IPS DF 6.9 (cell line): ENCODE results near the gene IQGAP2.

Source experiments
- DNase-seq: peaks from one replicate; pipeline ENCODE4 v3.0.0-alpha.2; 2013; ENCODE audit warnings: low read depth, low spot score
- H3K27ac ChIP-seq: one replicate; pipeline ENCODE4 v1.5.1; 2013; ENCODE audit warnings: low read length, control low read depth
- H3K27me3 ChIP-seq: 2 replicates; pipeline ENCODE4 v1.6.1; 2013; ENCODE audit warnings: mild to moderate bottlenecking, low read length; ENCODE audit not compliant: control insufficient read depth, insufficient read depth
- H3K36me3 ChIP-seq: 2 replicates; pipeline ENCODE4 v1.6.1; 2013; ENCODE audit warnings: low read length; ENCODE audit not compliant: control insufficient read depth, insufficient read depth
- H3K4me1 ChIP-seq: 2 replicates; pipeline ENCODE4 v1.6.1; 2013; ENCODE audit warnings: low read length; ENCODE audit not compliant: control insufficient read depth, insufficient read depth
- H3K4me3 ChIP-seq: 2 replicates; pipeline ENCODE4 v1.5.1; 2013; ENCODE audit warnings: mild to moderate bottlenecking, low read length
- H3K9me3 ChIP-seq: 2 replicates; pipeline ENCODE4 v1.6.1; 2013; ENCODE audit warnings: low read length, inconsistent platforms; ENCODE audit not compliant: control insufficient read depth, insufficient read depth
- WGBS: extraction: QIAGEN DNeasy Blood & Tissue Kit; methylation state at CpG from one replicate; pipeline ENCODE4 v1.1.7; 2013; ENCODE audit warnings: mixed read lengths, missing lambda C conversion rate; ENCODE audit not compliant: insufficient read length, insufficient coverage; 5-methylcytosine and 5-hydroxymethylcytosine counted together

Gene IQGAP2

GRCh38 chr5:76401801-76402250, 1.3 kb upstream of the IQGAP2 start:
- Histone ChIP-seq H3K27ac (no peak overlapping the region), H3K27me3 (no peaks in the 10 kb centered on the region), H3K9me3 (no peaks in the 10 kb centered on the region), H3K4me3 (no peak overlapping the region; the same call in 1 of the 2 replicates), H3K36me3 (no peaks in the 10 kb centered on the region), H3K4me1 (peaks cover 7% of the 10 kb centered on the region; the same call in 1 of the 2 replicates)
- WGBS, result no CpG with 5 or more reads among the region's 11 CpGs
- no peak for DNase-seq

GRCh38 chr5:76402251-76402885, 717 bp upstream of the IQGAP2 start:
- Histone ChIP-seq H3K4me1 (peaks cover 7% of the 10 kb centered on the region; the same call in 1 of the 2 replicates), H3K27me3 (no peaks in the 10 kb centered on the region), H3K4me3 (peak overlapping the region; percentile 64; the same call in 1 of the 2 replicates), H3K36me3 (no peaks in the 10 kb centered on the region), H3K27ac (no peak overlapping the region), H3K9me3 (no peaks in the 10 kb centered on the region)
- no CpG with 5 or more reads among the region's 25 CpGs for WGBS
- no peak for DNase-seq

GRCh38 chr5:76403766-76404222, 709 bp downstream of the IQGAP2 start:
- WGBS, result no CpG with 5 or more reads among the region's 30 CpGs
- Histone ChIP-seq H3K27me3 (no peaks in the 10 kb centered on the region), H3K4me1 (peaks cover 7% of the 10 kb centered on the region; the same call in 1 of the 2 replicates), H3K4me3 (peak overlapping the region; percentile 64; the same call in 1 of the 2 replicates), H3K9me3 (no peaks in the 10 kb centered on the region), H3K36me3 (no peaks in the 10 kb centered on the region), H3K27ac (no peak overlapping the region)
- DNase-seq, result peak; percentile 67

GRCh38 chr5:76404223-76405211, 1.4 kb downstream of the IQGAP2 start:
- peak overlapping the region; percentile 64; the same call in 1 of the 2 replicates for H3K4me3 ChIP-seq
- H3K36me3 ChIP-seq, result no peaks in the 10 kb centered on the region
- no peaks in the 10 kb centered on the region for H3K27me3 ChIP-seq
- no peaks in the 10 kb centered on the region for H3K9me3 ChIP-seq
- peaks cover 7% of the 10 kb centered on the region; the same call in 1 of the 2 replicates for H3K4me1 ChIP-seq
- no peak overlapping the region for H3K27ac ChIP-seq
- no peak for DNase-seq
- no CpG with 5 or more reads among the region's 21 CpGs for WGBS

GRCh38 chr5:76406014-76406413, 2.9 kb downstream of the IQGAP2 start:
- Histone ChIP-seq H3K4me1 (peaks cover 7% of the 10 kb centered on the region; the same call in 1 of the 2 replicates), H3K4me3 (no peak overlapping the region), H3K9me3 (no peaks in the 10 kb centered on the region), H3K36me3 (no peaks in the 10 kb centered on the region), H3K27me3 (no peaks in the 10 kb centered on the region), H3K27ac (no peak overlapping the region)
- DNase-seq, result no peak
- no CpG with 5 or more reads among the region's 1 CpG for WGBS

GRCh38 chr5:76406673-76407072, 3.6 kb downstream of the IQGAP2 start:
- no peak overlapping the region for H3K27ac ChIP-seq
- H3K9me3 ChIP-seq, result no peaks in the 10 kb centered on the region
- H3K36me3 ChIP-seq, result no peaks in the 10 kb centered on the region
- no CpG with 5 or more reads among the region's 1 CpG for WGBS
- DNase-seq, result no peak
- H3K4me1 ChIP-seq, result peaks cover 7% of the 10 kb centered on the region; the same call in 1 of the 2 replicates
- no peaks in the 10 kb centered on the region for H3K27me3 ChIP-seq
- H3K4me3 ChIP-seq, result no peak overlapping the region

GRCh38 chr5:76408104-76408654, 5.1 kb downstream of the IQGAP2 start:
- no CpG with 5 or more reads among the region's 7 CpGs for WGBS
- Histone ChIP-seq H3K9me3 (no peaks in the 10 kb centered on the region), H3K4me3 (no peak overlapping the region), H3K27me3 (no peaks in the 10 kb centered on the region), H3K36me3 (no peaks in the 10 kb centered on the region), H3K27ac (no peak overlapping the region), H3K4me1 (peaks cover 5% of the 10 kb centered on the region; the same call in 1 of the 2 replicates)
- DNase-seq, result no peak

GRCh38 chr5:76412511-76412910, 9.4 kb downstream of the IQGAP2 start:
- H3K27ac ChIP-seq, result no peak overlapping the region
- no peaks in the 10 kb centered on the region for H3K27me3 ChIP-seq
- peaks cover 1% of the 10 kb centered on the region; the same call in 1 of the 2 replicates for H3K4me1 ChIP-seq
- H3K4me3 ChIP-seq, result no peak overlapping the region
- no peak for DNase-seq
- H3K9me3 ChIP-seq, result no peaks in the 10 kb centered on the region
- no peaks in the 10 kb centered on the region for H3K36me3 ChIP-seq

- Histone ChIP-seq H3K36me3 (no peaks in the 10 kb centered on the region), H3K4me1 (peaks cover 1% of the 10 kb centered on the region; the same call in 1 of the 2 replicates), H3K27ac (no peak overlapping the region), H3K27me3 (no peaks in the 10 kb centered on the region), H3K9me3 (no peaks in the 10 kb centered on the region), H3K4me3 (no peak overlapping the region)
- no peak for DNase-seq
- WGBS, result no CpG with 5 or more reads among the region's 5 CpGs
These were observed 10.7 kb downstream of the IQGAP2 start for GRCh38 chr5:76413746-76414145.

- DNase-seq, result no peak
- H3K9me3 ChIP-seq, result no peaks in the 10 kb centered on the region
- no peak overlapping the region for H3K27ac ChIP-seq
- no peak overlapping the region for H3K4me3 ChIP-seq
- 100% methylated on average over 1 of the region's 3 CpGs for WGBS
- no peaks in the 10 kb centered on the region for H3K27me3 ChIP-seq
- H3K4me1 ChIP-seq, result peaks cover 1% of the 10 kb centered on the region; the same call in 1 of the 2 replicates
- H3K36me3 ChIP-seq, result no peaks in the 10 kb centered on the region
These were observed 11.7 kb downstream of the IQGAP2 start for GRCh38 chr5:76414788-76415187.
